Mesendoderm (in vitro differentiated cells): ENCODE results near the gene ZG16B.

Experiments
- DNase-seq: peaks from one replicate; pipeline ENCODE4 v3.0.0; 2013
- H2AK5ac ChIP-seq: 2 replicates; pipeline ENCODE4 v1.6.1; 2013; ENCODE audit warnings: low read length, inconsistent platforms
- H2BK120ac ChIP-seq: 2 replicates; pipeline ENCODE4 v1.6.1; 2013; ENCODE audit warnings: low read depth, mild to moderate bottlenecking, low read length, moderate library complexity, mixed read lengths
- H2BK15ac ChIP-seq: replicated peaks from 2 replicates; pipeline ENCODE4 v1.6.1; 2013; ENCODE audit warnings: low read depth, mild to moderate bottlenecking, moderate library complexity
- H2BK5ac ChIP-seq: 2 replicates; pipeline ENCODE4 v1.6.1; 2013; ENCODE audit warnings: low read length, inconsistent platforms
- H3K18ac ChIP-seq: 2 replicates; pipeline ENCODE4 v1.6.1; 2013; ENCODE audit warnings: mild to moderate bottlenecking, low read length, mixed read lengths
- H3K23ac ChIP-seq: one replicate; pipeline ENCODE4 v1.6.1; 2013; ENCODE audit warnings: low read length
- H3K27ac ChIP-seq: 2 replicates; pipeline ENCODE4 v1.5.1; 2013; ENCODE audit warnings: low read depth, mild to moderate bottlenecking, inconsistent platforms, low read length, moderate library complexity
- H3K27me3 ChIP-seq: 2 replicates; pipeline ENCODE4 v1.6.1; 2013; ENCODE audit warnings: low read length, control low read depth, mild to moderate bottlenecking, inconsistent platforms; ENCODE audit not compliant: insufficient read depth, poor library complexity
- H3K36me3 ChIP-seq: 2 replicates; pipeline ENCODE4 v1.6.1; 2013; ENCODE audit warnings: low read length, inconsistent platforms; ENCODE audit not compliant: control insufficient read depth, insufficient read depth
- H3K4ac ChIP-seq: one replicate; pipeline ENCODE4 v1.6.1; 2013; ENCODE audit warnings: low read depth, mild to moderate bottlenecking, low read length, moderate library complexity
- H3K4me1 ChIP-seq: 2 replicates; pipeline ENCODE4 v1.6.1; 2013; ENCODE audit warnings: low read depth, low read length, inconsistent platforms; ENCODE audit not compliant: control insufficient read depth
- H3K4me2 ChIP-seq: 2 replicates; pipeline ENCODE4 v1.6.1; 2013; ENCODE audit warnings: low read length
- H3K4me3 ChIP-seq: 2 replicates; pipeline ENCODE4 v1.5.1; 2013; ENCODE audit warnings: mild to moderate bottlenecking, low read length
- H3K56ac ChIP-seq: one replicate; pipeline ENCODE4 v1.6.1; 2013; ENCODE audit warnings: low read length
- H3K79me1 ChIP-seq: 2 replicates; pipeline ENCODE4 v1.6.1; 2013; ENCODE audit warnings: low read length, inconsistent platforms
- H3K79me2 ChIP-seq: 2 replicates; pipeline ENCODE4 v1.6.1; 2013; ENCODE audit warnings: mild to moderate bottlenecking, low read length; ENCODE audit not compliant: control insufficient read depth, insufficient read depth
- H3K9ac ChIP-seq: 2 replicates; pipeline ENCODE4 v1.6.1; 2013; ENCODE audit warnings: low read length, inconsistent platforms
- H4K5ac ChIP-seq: one replicate; pipeline ENCODE4 v1.6.1; 2013; ENCODE audit warnings: low read length
- H4K8ac ChIP-seq: one replicate; pipeline ENCODE4 v1.6.1; 2013; ENCODE audit warnings: low read depth, mild to moderate bottlenecking, control low read depth, low read length, moderate library complexity
- WGBS: extraction: QIAGEN DNeasy Blood & Tissue Kit; methylation state at CpG from one replicate; pipeline ENCODE4 v1.1.7; 2013; ENCODE audit warnings: low lambda C conversion rate, missing lambda C conversion rate; ENCODE audit not compliant: insufficient coverage; ENCODE audit errors: extremely low coverage; 5-methylcytosine and 5-hydroxymethylcytosine counted together

Gene ZG16B

DNA sequence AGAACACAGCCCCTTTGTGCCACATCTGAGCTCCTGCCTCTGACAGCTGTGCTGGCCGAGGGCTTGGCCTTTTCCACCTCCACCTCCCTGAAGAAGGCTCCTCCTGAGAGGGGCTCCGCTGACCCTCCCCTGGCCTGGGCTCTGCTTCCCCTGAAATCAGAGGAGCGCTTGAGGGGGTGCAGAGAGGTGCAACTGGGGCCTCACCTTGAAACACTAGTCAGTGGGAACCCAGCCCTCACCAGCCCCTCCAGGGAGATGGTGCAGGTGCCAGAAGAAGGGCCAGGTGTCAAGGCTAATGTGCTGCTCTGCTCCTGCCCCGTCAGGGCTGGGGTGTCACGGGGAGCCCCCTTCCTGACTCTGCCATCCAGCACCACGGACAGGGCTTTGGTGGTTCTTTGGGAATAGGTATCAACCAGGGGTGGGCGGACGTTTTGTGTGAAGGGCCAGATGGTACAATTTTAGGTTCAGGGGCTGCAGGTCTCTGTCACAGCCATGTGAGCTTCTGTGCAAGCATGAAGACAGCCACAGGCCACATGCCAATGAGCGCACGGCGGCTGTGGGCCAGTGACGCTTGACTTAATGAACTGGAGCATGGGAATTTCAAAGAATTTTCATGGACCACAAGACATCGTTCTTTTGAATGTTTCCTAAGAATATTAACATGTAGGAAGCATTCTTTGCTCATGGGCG lies 2.1 kb upstream of the ZG16B start:
- no peaks in the 10 kb centered on the region for H3K27me3 ChIP-seq
- no CpG with 5 or more reads among the region's 14 CpGs for WGBS

DNA sequence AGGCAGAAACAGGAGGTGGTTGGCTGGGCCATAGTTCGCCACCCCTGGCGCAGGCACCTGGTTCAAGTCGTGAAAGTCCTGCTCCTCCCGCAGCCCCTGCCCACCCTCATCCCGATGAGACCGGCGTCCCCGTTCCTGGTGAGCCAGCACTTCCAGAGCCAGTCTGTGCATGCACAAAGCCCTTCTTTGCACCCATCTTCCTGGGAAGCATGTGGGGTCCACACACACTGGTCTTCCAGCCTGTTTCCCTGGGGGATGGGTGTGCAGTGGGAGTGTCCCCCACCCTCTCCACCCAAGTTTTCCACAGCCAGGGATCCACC lies 1.6 kb upstream of the ZG16B start:
- no peaks in the 10 kb centered on the region for H3K79me1 ChIP-seq
- no peak for DNase-seq
- no peak overlapping the region for H3K27ac ChIP-seq
- no peak overlapping the region for H2BK120ac ChIP-seq
- no peaks in the 10 kb centered on the region for H3K79me2 ChIP-seq
- no peak overlapping the region for H3K4me2 ChIP-seq
- H3K27me3 ChIP-seq, result no peaks in the 10 kb centered on the region
- no peak overlapping the region for H3K18ac ChIP-seq
- H3K36me3 ChIP-seq, result no peaks in the 10 kb centered on the region
- no peak overlapping the region for H3K4me3 ChIP-seq
- H2BK5ac ChIP-seq, result no peak overlapping the region
- WGBS, result no CpG with 5 or more reads among the region's 8 CpGs
- H3K9ac ChIP-seq, result no peak overlapping the region
- H3K4me1 ChIP-seq, result no peaks in the 10 kb centered on the region
- no peak overlapping the region for H3K23ac ChIP-seq
- H3K4ac ChIP-seq, result no peak overlapping the region
- H4K5ac ChIP-seq, result no peak overlapping the region
- H2BK15ac ChIP-seq, result no peak overlapping the region
- H3K56ac ChIP-seq, result no peak overlapping the region
- H2AK5ac ChIP-seq, result no peak overlapping the region
- no peak overlapping the region for H4K8ac ChIP-seq

More for the DNA sequence above, 2.1 kb upstream of the ZG16B start:
- H2AK5ac ChIP-seq, result no peak overlapping the region
- H4K8ac ChIP-seq, result no peak overlapping the region
- no peak overlapping the region for H2BK5ac ChIP-seq
- no peak overlapping the region for H3K27ac ChIP-seq
- no peak overlapping the region for H3K4me3 ChIP-seq
- H3K4me1 ChIP-seq, result no peaks in the 10 kb centered on the region
- H3K36me3 ChIP-seq, result no peaks in the 10 kb centered on the region
- no peak overlapping the region for H3K4me2 ChIP-seq
- H3K9ac ChIP-seq, result no peak overlapping the region
- H4K5ac ChIP-seq, result no peak overlapping the region
- H3K23ac ChIP-seq, result no peak overlapping the region
- H2BK15ac ChIP-seq, result no peak overlapping the region
- no peak for DNase-seq
- no peaks in the 10 kb centered on the region for H3K79me2 ChIP-seq
- H3K18ac ChIP-seq, result no peak overlapping the region
- no peaks in the 10 kb centered on the region for H3K79me1 ChIP-seq
- H2BK120ac ChIP-seq, result no peak overlapping the region
- H3K56ac ChIP-seq, result no peak overlapping the region
- no peak overlapping the region for H3K4ac ChIP-seq

DNA sequence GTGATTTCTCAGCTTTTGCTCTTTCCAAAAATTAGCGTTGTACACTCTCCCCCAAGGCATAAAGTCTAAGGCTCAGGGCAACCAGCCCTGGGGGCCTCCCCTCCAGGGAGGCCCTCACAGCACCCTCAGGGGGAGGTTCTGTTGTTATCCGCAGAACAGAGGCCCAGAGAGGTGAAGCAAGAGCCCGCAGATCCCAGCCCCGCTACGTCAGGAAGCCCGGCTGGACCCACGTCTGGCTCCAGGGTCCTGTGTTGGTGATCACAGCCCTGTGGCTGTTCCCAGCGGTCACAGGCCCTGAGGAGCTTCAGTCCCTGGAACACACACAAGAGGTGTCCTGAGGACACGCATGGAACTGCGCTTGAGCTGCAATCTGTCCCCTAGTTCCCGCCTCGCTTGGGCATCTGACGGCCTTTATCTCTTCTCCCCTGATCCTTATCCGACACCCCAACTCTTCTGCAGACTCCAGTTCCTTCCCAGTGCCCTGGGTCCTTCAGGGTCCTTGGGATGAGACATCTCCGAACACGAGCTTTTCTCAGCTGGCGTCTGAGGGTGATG lies 1.1 kb upstream of the ZG16B start:
- Histone ChIP-seq H3K4me1 (no peaks in the 10 kb centered on the region), H2BK15ac (no peak overlapping the region), H3K36me3 (no peaks in the 10 kb centered on the region), H3K56ac (no peak overlapping the region), H4K8ac (no peak overlapping the region), H2BK5ac (no peak overlapping the region), H3K9ac (no peak overlapping the region), H2BK120ac (no peak overlapping the region), H3K18ac (no peak overlapping the region), H3K23ac (no peak overlapping the region), H3K27ac (no peak overlapping the region), H3K4ac (no peak overlapping the region), H2AK5ac (no peak overlapping the region), H4K5ac (no peak overlapping the region), H3K79me2 (no peaks in the 10 kb centered on the region), H3K27me3 (no peaks in the 10 kb centered on the region), H3K4me2 (no peak overlapping the region), H3K79me1 (no peaks in the 10 kb centered on the region), H3K4me3 (no peak overlapping the region)
- no CpG with 5 or more reads among the region's 17 CpGs for WGBS
- no peak for DNase-seq

DNA sequence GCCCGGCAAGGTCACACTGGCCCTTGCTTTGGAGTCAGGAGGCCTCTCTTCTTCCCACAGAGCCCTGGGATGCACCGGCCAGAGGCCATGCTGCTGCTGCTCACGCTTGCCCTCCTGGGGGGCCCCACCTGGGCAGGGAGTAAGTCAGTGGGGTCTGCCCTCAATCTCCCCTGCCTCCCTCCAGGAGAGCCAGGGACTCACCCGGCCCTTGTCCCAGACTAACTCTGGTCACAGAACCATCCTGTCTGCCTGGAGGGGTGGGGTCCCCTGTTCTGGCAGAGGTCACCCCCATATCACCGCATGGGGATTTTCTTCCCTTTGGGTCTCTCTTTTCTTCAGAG lies 222 bp downstream of the ZG16B start:
- no peaks in the 10 kb centered on the region for H3K36me3 ChIP-seq
- no CpG with 5 or more reads among the region's 5 CpGs for WGBS
- H3K18ac ChIP-seq, result no peak overlapping the region

DNA sequence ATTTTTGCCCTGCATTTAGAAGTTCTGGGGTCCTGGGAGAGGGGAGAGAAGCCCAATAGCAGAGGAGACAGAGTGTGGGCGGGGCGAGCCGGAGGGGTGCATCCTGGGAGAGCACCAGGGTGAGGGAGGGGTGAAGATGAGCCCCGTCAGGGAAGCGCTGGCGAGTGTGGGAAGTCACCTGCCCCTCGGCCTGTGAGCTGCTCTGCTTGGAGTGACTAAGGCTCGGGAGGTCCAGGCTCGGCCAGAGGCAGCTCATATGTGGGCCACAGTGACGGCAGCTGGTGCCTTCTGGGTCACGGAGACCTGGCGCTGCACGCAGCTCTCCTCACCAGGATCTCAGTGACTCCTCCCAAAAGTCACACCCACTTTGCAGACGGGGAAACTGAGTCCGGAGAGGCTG lies 1.1 kb downstream of the ZG16B start:
- Histone ChIP-seq H3K27ac (no peak overlapping the region), H3K36me3 (no peaks in the 10 kb centered on the region), H3K27me3 (no peaks in the 10 kb centered on the region), H3K23ac (no peak overlapping the region), H4K8ac (no peak overlapping the region), H3K9ac (no peak overlapping the region), H2BK120ac (no peak overlapping the region), H3K4ac (no peak overlapping the region), H2BK15ac (no peak overlapping the region), H4K5ac (no peak overlapping the region), H3K4me1 (peaks cover 6% of the 10 kb centered on the region), H3K79me2 (no peaks in the 10 kb centered on the region), H3K56ac (no peak overlapping the region), H3K4me2 (no peak overlapping the region), H3K79me1 (no peaks in the 10 kb centered on the region), H3K4me3 (no peak overlapping the region), H2AK5ac (no peak overlapping the region), H3K18ac (no peak overlapping the region), H2BK5ac (no peak overlapping the region)
- no CpG with 5 or more reads among the region's 15 CpGs for WGBS
- DNase-seq, result no peak

More for the DNA sequence above, 222 bp downstream of the ZG16B start:
- Histone ChIP-seq H3K4me2 (no peak overlapping the region), H3K4me3 (no peak overlapping the region), H2BK5ac (no peak overlapping the region), H3K4me1 (peaks cover 1% of the 10 kb centered on the region), H2BK120ac (no peak overlapping the region), H3K79me1 (no peaks in the 10 kb centered on the region), H2BK15ac (no peak overlapping the region), H3K4ac (no peak overlapping the region), H3K27ac (no peak overlapping the region), H3K27me3 (no peaks in the 10 kb centered on the region), H3K56ac (no peak overlapping the region), H3K79me2 (no peaks in the 10 kb centered on the region), H3K23ac (no peak overlapping the region), H4K5ac (no peak overlapping the region), H3K9ac (no peak overlapping the region), H4K8ac (no peak overlapping the region), H2AK5ac (no peak overlapping the region)
- DNase-seq, result no peak

DNA sequence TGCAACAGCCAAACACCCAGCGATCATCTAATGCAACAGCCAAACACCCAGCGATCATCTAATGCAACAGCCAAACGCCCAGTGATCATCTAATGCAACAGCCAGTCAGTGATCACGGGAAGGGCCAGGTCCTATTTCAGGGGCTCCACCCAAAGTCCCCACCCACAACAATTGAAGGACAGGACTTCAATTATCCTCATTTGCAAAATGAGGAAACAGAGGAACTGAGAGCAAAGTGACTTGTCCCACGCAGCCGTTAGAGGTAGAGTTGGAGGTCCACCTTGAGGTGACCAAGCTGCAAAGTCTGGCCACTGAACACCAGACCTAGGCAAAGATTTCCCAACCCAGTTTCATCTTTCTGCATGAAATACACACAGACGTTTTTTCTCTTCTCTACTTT lies 3.7 kb downstream of the ZG16B start:
- Histone ChIP-seq H3K9ac (no peak overlapping the region), H2BK120ac (no peak overlapping the region), H4K5ac (no peak overlapping the region), H3K18ac (no peak overlapping the region), H3K36me3 (no peaks in the 10 kb centered on the region), H3K4me2 (no peak overlapping the region), H3K4me1 (peaks cover 7% of the 10 kb centered on the region), H3K4me3 (no peak overlapping the region), H2BK15ac (no peak overlapping the region), H3K27me3 (no peaks in the 10 kb centered on the region), H4K8ac (no peak overlapping the region), H3K23ac (no peak overlapping the region), H3K4ac (no peak overlapping the region), H3K79me2 (no peaks in the 10 kb centered on the region), H3K27ac (no peak overlapping the region), H2AK5ac (no peak overlapping the region), H3K79me1 (no peaks in the 10 kb centered on the region), H2BK5ac (no peak overlapping the region), H3K56ac (no peak overlapping the region)
- no peak for DNase-seq
- WGBS, result no CpG with 5 or more reads among the region's 7 CpGs
